Esophagus muscularis mucosa (tissue), 4 donors: ENCODE data around the gene NELFB.

Source experiments
- CTCF ChIP-seq, 3 experiments: fragments of 200-600 bp in 2 of 3; fragments of 450-650 bp in 1 of 3; sonication (generic) in 2 of 3; IDR thresholded peaks; one replicate each; pipeline ENCODE4 v1.5.1; 2017 to 2019; ENCODE audit warnings: antibody characterized with exemption in 3 of 3, mild to moderate bottlenecking in 2 of 3, moderate library complexity in 1 of 3
- EP300 ChIP-seq: sonication (generic); formaldehyde crosslinking; IDR thresholded peaks from one replicate; pipeline ENCODE4 v1.6.1; 2017; ENCODE audit warnings: antibody characterized with exemption
- POLR2A ChIP-seq: fragments of 450-650 bp; IDR thresholded peaks from one replicate; pipeline ENCODE4 v1.6.1; 2017; ENCODE audit warnings: antibody characterized with exemption, moderate library complexity, mild to moderate bottlenecking, low read depth
- POLR2AphosphoS5 ChIP-seq, 2 donors: sonication (generic); formaldehyde crosslinking; IDR thresholded peaks; one replicate each; pipeline ENCODE4 v1.6.1; 2017; ENCODE audit warnings: antibody characterized with exemption in 2 of 2

GRCh38 chr9:137319739-137320551, 64.8 kb downstream of the NELFB start:
- TF ChIP-seq POLR2AphosphoS5 (IDR thresholded peaks at IDR 0.05) (no peak), CTCF (IDR thresholded peaks at IDR 0.05) (no peak), POLR2A (no peak), EP300 (no peak)
